GM21390 (cell line): Measurements from ENCODE around the gene OTP.

ENCODE experiments used
- ATAC-seq: cut with Tn5 transposase; IDR thresholded peaks from one replicate; pipeline ENCODE4 v1.9.1; 2021; ENCODE audit not compliant: unreplicated experiment

The OTP gene

GRCh38 chr5:77637998-77638762 lies at the start of gene OTP:
TSS of gene OTP (minus strand) at chr5:77638713. CDS start at chr5:77638549, 164 bp downstream.
- ATAC-seq = no peak

GRCh38 chr5:77683171-77683732 lies 44.7 kb upstream of the OTP start:
- ATAC-seq = no peak

- no peak for ATAC-seq
Measured at GRCh38 chr5:77670526-77670925, 32.0 kb upstream of the OTP start.

- no peak for ATAC-seq
Measured at GRCh38 chr5:77669677-77670076, 31.2 kb upstream of the OTP start.

GRCh38 chr5:77663090-77663863 lies 24.8 kb upstream of the OTP start:
- no peak for ATAC-seq

GRCh38 chr5:77662635-77663034 lies 24.1 kb upstream of the OTP start:
- ATAC-seq = no peak

- ATAC-seq = no peak
Measured at GRCh38 chr5:77658662-77659061, 20.1 kb upstream of the OTP start.

- ATAC-seq = no peak
Measured at GRCh38 chr5:77651343-77651742, 12.8 kb upstream of the OTP start.

- ATAC-seq = no peak
Measured at GRCh38 chr5:77650686-77651085, 12.2 kb upstream of the OTP start.

- no peak for ATAC-seq
Measured at GRCh38 chr5:77649776-77650175, 11.3 kb upstream of the OTP start.

GRCh38 chr5:77645995-77646639 lies 7.6 kb upstream of the OTP start:
- ATAC-seq = no peak

- ATAC-seq = no peak
Measured at GRCh38 chr5:77645158-77645994, 6.9 kb upstream of the OTP start.

- no peak for ATAC-seq
Measured at GRCh38 chr5:77644371-77645157, 6.1 kb upstream of the OTP start.

- ATAC-seq = no peak
Measured at GRCh38 chr5:77643654-77644370, 5.3 kb upstream of the OTP start.

GRCh38 chr5:77642738-77643653 lies 4.5 kb upstream of the OTP start:
- no peak for ATAC-seq

- no peak for ATAC-seq
Measured at GRCh38 chr5:77641963-77642737, 3.6 kb upstream of the OTP start.

GRCh38 chr5:77641397-77641943 lies 3.0 kb upstream of the OTP start:
- no peak for ATAC-seq
